Nephron progenitor cell (in vitro differentiated cells): ENCODE measurements around the gene VPS13D.

Experiments used
- DNase-seq: peaks from one replicate; pipeline ENCODE4 v3.0.0; 2021
- H3K27ac Mint-ChIP-seq: 2 replicates; pipeline ENCODE4 v1.8.0; 2021; ENCODE audit warnings: mild to moderate bottlenecking, moderate library complexity, mixed read lengths
- H3K27me3 Mint-ChIP-seq: 2 replicates; pipeline ENCODE4 v1.8.0; 2021; ENCODE audit warnings: mild to moderate bottlenecking, low read depth, mixed read lengths; ENCODE audit not compliant: poor library complexity
- H3K36me3 Mint-ChIP-seq: 2 replicates; pipeline ENCODE4 v1.8.0; 2021; ENCODE audit warnings: low read depth, mixed read lengths
- H3K4me1 Mint-ChIP-seq: 2 replicates; pipeline ENCODE4 v1.8.0; 2021; ENCODE audit warnings: mixed read lengths
- H3K4me3 Mint-ChIP-seq: 2 replicates; pipeline ENCODE4 v1.8.0; 2021; ENCODE audit warnings: mild to moderate bottlenecking, moderate library complexity, mixed read lengths
- H3K9me3 Mint-ChIP-seq: 2 replicates; pipeline ENCODE4 v1.8.0; 2021; ENCODE audit warnings: mild to moderate bottlenecking, moderate library complexity, mixed read lengths
- TF ChIP-seq, protein P1 (sequence below): fragments of 200-600 bp; sonication (generic); IDR thresholded peaks from 2 replicates; pipeline ENCODE4 v1.5.0; 2021; ENCODE audit warnings: antibody characterized with exemption

VPS13D gene

GRCh38 chr1:12490532-12491142, 260.8 kb downstream of the VPS13D start:
- H3K27me3 Mint-ChIP-seq = peaks cover 8% of the 10 kb centered on the region
- no peak overlapping the region for H3K4me3 Mint-ChIP-seq
- DNase-seq = no peak
- peaks cover 51% of the 10 kb centered on the region for H3K4me1 Mint-ChIP-seq
- peaks cover 55% of the 10 kb centered on the region for H3K36me3 Mint-ChIP-seq
- TF ChIP-seq, protein P1, sequence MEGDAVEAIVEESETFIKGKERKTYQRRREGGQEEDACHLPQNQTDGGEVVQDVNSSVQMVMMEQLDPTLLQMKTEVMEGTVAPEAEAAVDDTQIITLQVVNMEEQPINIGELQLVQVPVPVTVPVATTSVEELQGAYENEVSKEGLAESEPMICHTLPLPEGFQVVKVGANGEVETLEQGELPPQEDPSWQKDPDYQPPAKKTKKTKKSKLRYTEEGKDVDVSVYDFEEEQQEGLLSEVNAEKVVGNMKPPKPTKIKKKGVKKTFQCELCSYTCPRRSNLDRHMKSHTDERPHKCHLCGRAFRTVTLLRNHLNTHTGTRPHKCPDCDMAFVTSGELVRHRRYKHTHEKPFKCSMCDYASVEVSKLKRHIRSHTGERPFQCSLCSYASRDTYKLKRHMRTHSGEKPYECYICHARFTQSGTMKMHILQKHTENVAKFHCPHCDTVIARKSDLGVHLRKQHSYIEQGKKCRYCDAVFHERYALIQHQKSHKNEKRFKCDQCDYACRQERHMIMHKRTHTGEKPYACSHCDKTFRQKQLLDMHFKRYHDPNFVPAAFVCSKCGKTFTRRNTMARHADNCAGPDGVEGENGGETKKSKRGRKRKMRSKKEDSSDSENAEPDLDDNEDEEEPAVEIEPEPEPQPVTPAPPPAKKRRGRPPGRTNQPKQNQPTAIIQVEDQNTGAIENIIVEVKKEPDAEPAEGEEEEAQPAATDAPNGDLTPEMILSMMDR = no peak
- H3K27ac Mint-ChIP-seq = no peak overlapping the region
- H3K9me3 Mint-ChIP-seq = peaks cover 25% of the 10 kb centered on the region

- TF ChIP-seq, protein P1 = no peak
- peaks cover 47% of the 10 kb centered on the region for H3K36me3 Mint-ChIP-seq
- H3K4me1 Mint-ChIP-seq = peaks cover 51% of the 10 kb centered on the region
- no peak for DNase-seq
- peaks cover 4% of the 10 kb centered on the region for H3K27me3 Mint-ChIP-seq
- H3K27ac Mint-ChIP-seq = no peak overlapping the region
- no peak overlapping the region for H3K4me3 Mint-ChIP-seq
- peaks cover 25% of the 10 kb centered on the region for H3K9me3 Mint-ChIP-seq
These were observed 261.8 kb downstream of the VPS13D start for GRCh38 chr1:12491656-12492055.

GRCh38 chr1:12495725-12496124, 265.9 kb downstream of the VPS13D start:
- TF ChIP-seq, protein P1 = no peak
- DNase-seq = no peak
- Mint-ChIP-seq H3K27me3 (no peaks in the 10 kb centered on the region), H3K4me3 (no peak overlapping the region), H3K27ac (peak overlapping the region; percentile 68), H3K9me3 (peaks cover 11% of the 10 kb centered on the region), H3K36me3 (peaks cover 44% of the 10 kb centered on the region), H3K4me1 (peaks cover 51% of the 10 kb centered on the region)

GRCh38 chr1:12496154-12496961, 266.5 kb downstream of the VPS13D start:
- TF ChIP-seq, protein P1 = no peak
- Mint-ChIP-seq H3K27me3 (no peaks in the 10 kb centered on the region), H3K4me3 (no peak overlapping the region), H3K4me1 (peaks cover 51% of the 10 kb centered on the region), H3K36me3 (peaks cover 38% of the 10 kb centered on the region), H3K27ac (peak overlapping the region; percentile 31), H3K9me3 (peaks cover 5% of the 10 kb centered on the region)
- no peak for DNase-seq

GRCh38 chr1:12499539-12500240, 269.9 kb downstream of the VPS13D start:
- no peaks in the 10 kb centered on the region for H3K9me3 Mint-ChIP-seq
- H3K4me1 Mint-ChIP-seq = peaks cover 53% of the 10 kb centered on the region
- no peaks in the 10 kb centered on the region for H3K27me3 Mint-ChIP-seq
- no peak for DNase-seq
- H3K4me3 Mint-ChIP-seq = no peak overlapping the region
- H3K36me3 Mint-ChIP-seq = peaks cover 25% of the 10 kb centered on the region
- TF ChIP-seq, protein P1 = no peak
- no peak overlapping the region for H3K27ac Mint-ChIP-seq
